B cell (primary cell): ENCODE data around the gene GCDH. TPM values are rescaled to one million over a fixed set of nuclear protein-coding genes. Genes with fewer than 3 reads are reported as not detected.

ENCODE experiments used
- ATAC-seq: fragments of 200-7000 bp; cut with Tn5 transposase; one replicate; pipeline ENCODE4 v1.10.0; 2021; ENCODE audit warnings: low read depth, mild to moderate bottlenecking, moderate number of reproducible peaks, moderate library complexity
- CTCF ChIA-PET: fragments of 350-600 bp; sonication (Branson Sonifier 250); formaldehyde crosslinking; loops from one replicate; lab custom pipeline; 2021; ENCODE audit warnings: antibody characterized with exemption, inconsistent platforms; lab: Charles Lee
- POLR2A ChIA-PET: fragments of 350-600 bp; sonication (Branson Sonifier 250); formaldehyde crosslinking; loops from one replicate; lab custom pipeline; 2021; ENCODE audit warnings: antibody characterized with exemption; lab: Charles Lee
- DNase-seq: peaks from one replicate; pipeline ENCODE4 v3.0.0; 2013
- H2AFZ ChIP-seq: 2 replicates; pipeline ENCODE4 v1.6.1; 2012; ENCODE audit warnings: mild to moderate bottlenecking, low read depth, low read length; ENCODE audit not compliant: insufficient read depth, poor library complexity, severe bottlenecking
- H3K27ac ChIP-seq, 2 donors: 1 replicate in 1 of 2; 2 replicates in 1 of 2; pipeline ENCODE4 v1.5.1; 2012 to 2013; ENCODE audit warnings: low read length in 2 of 2, mild to moderate bottlenecking in 2 of 2, moderate library complexity in 1 of 2
- H3K27me3 ChIP-seq, 4 experiments: fragments of 200-600 bp in 1 of 4; sonication (generic) in 1 of 4; replicated peaks in 1 of 4; 1 replicate in 2 of 4; 2 replicates in 2 of 4; pipeline versions ENCODE4 v1.6.1 to v1.7.0; 2013 to 2016; ENCODE audit warnings: low read length in 3 of 4, mild to moderate bottlenecking in 2 of 4, mixed read lengths in 1 of 4, moderate library complexity in 1 of 4; ENCODE audit not compliant: insufficient read depth in 4 of 4, control insufficient read depth in 3 of 4; ENCODE audit errors: control extremely low read depth in 1 of 4
- H3K36me3 ChIP-seq, 2 experiments: replicated peaks in 1 of 2; 1 replicate in 1 of 2; 2 replicates in 1 of 2; pipeline versions ENCODE4 v1.6.1 to v1.7.1; 2013; ENCODE audit warnings: low read length in 1 of 2; ENCODE audit not compliant: insufficient read depth in 2 of 2, control insufficient read depth in 1 of 2; ENCODE audit errors: control extremely low read depth in 1 of 2, extremely low read depth in 1 of 2
- H3K4me1 ChIP-seq, 2 donors: fragments of 200-600 bp in 1 of 2; sonication (generic) in 1 of 2; 1 replicate in 1 of 2; 2 replicates in 1 of 2; pipeline versions ENCODE4 v1.5.1 to v1.6.1; 2013 to 2017; ENCODE audit warnings: low read length in 2 of 2; ENCODE audit not compliant: control insufficient read depth in 2 of 2, insufficient read depth in 2 of 2
- H3K4me2 ChIP-seq: replicated peaks from 2 replicates; pipeline ENCODE3; 2012; ENCODE audit warnings: mild to moderate bottlenecking, low read depth, low read length; ENCODE audit not compliant: poor library complexity, severe bottlenecking
- H3K4me3 ChIP-seq, 5 experiments: fragments of 200-600 bp in 1 of 5; sonication (generic) in 1 of 5; 1 replicate in 3 of 5; 2 replicates in 2 of 5; pipeline versions ENCODE4 v1.5.1 to v1.7.0; 2011 to 2016; ENCODE audit warnings: low read length in 4 of 5, mild to moderate bottlenecking in 4 of 5, low read depth in 2 of 5, control low read depth in 1 of 5, moderate library complexity in 1 of 5; ENCODE audit not compliant: insufficient read depth in 1 of 5; ENCODE audit errors: control extremely low read depth in 1 of 5, extremely low read depth in 1 of 5
- H3K79me2 ChIP-seq: fragments of 200-600 bp; sonication (generic); one replicate; pipeline ENCODE4 v1.6.0; 2016; ENCODE audit warnings: low read length; ENCODE audit not compliant: control insufficient read depth, insufficient read depth
- H3K9ac ChIP-seq: fragments of 200-600 bp; sonication (generic); 2 replicates; pipeline ENCODE4 v1.6.1; 2017; ENCODE audit warnings: mild to moderate bottlenecking, low read length, moderate library complexity
- H3K9me3 ChIP-seq, 3 donors: one replicate each; pipeline versions ENCODE4 v1.6.1 to v1.7.1; 2013; ENCODE audit warnings: low read length in 2 of 3; ENCODE audit not compliant: control insufficient read depth in 2 of 3, insufficient read depth in 1 of 3; ENCODE audit errors: control extremely low read depth in 1 of 3
- H4K20me1 ChIP-seq: 2 replicates; pipeline ENCODE4 v1.6.0; 2012; ENCODE audit warnings: mild to moderate bottlenecking, low read length; ENCODE audit not compliant: insufficient read depth, control insufficient read depth, poor library complexity, severe bottlenecking
- H3K27ac Mint-ChIP-seq: one replicate; pipeline ENCODE4 v1.8.0; 2021; ENCODE audit warnings: mixed read lengths
- H3K27me3 Mint-ChIP-seq: one replicate; pipeline ENCODE4 v1.8.0; 2021; ENCODE audit warnings: mixed read lengths
- H3K4me1 Mint-ChIP-seq: one replicate; pipeline ENCODE4 v1.8.0; 2021; ENCODE audit warnings: mixed read lengths
- H3K4me3 Mint-ChIP-seq: one replicate; pipeline ENCODE4 v1.8.0; 2021; ENCODE audit warnings: mixed read lengths
- H3K9me3 Mint-ChIP-seq: one replicate; pipeline ENCODE4 v1.8.0; 2022; ENCODE audit warnings: mixed read lengths; ENCODE audit not compliant: insufficient read depth
- CTCF ChIP-seq: fragments of 200-600 bp; IDR thresholded peaks from one replicate; pipeline ENCODE4 v1.8.0; 2022; ENCODE audit warnings: antibody characterized with exemption, mild to moderate bottlenecking
- EZH2 ChIP-seq: IDR thresholded peaks from 2 replicates; pipeline ENCODE4 v1.6.1; 2012; ENCODE audit warnings: borderline replicate concordance, low read depth, mild to moderate bottlenecking, moderate library complexity, low read length; ENCODE audit not compliant: insufficient read depth, poor library complexity, severe bottlenecking
- WGBS: methylation state at CpG from one replicate; pipeline ENCODE4 v1.1.5; 2013; ENCODE audit warnings: missing lambda C conversion rate; ENCODE audit not compliant: insufficient coverage; 5-methylcytosine and 5-hydroxymethylcytosine counted together
- intact Hi-C: fragments of 100-400 bp; cut with micrococcal nuclease; formaldehyde crosslinking; loops from one replicate; pipeline ENCODE4 v1.10.0; 2022
- polyA plus RNA-seq: library from polyadenylated mRNA; depleted of rRNA; stranded (reverse); fragments of >200 nt; gene quantifications from 2 replicates; pipeline ENCODE4 v1.2.3, GENCODE V29; 2012
- total RNA-seq, 2 donors: library from RNA; stranded (reverse); fragments of 120-200 nt in 1 of 2; gene quantifications; 1 replicate in 1 of 2; 2 replicates in 1 of 2; pipeline versions ENCODE4 v1.2.3 to v1.2.4, GENCODE V29; 2013 to 2022

Gene GCDH
- total and polyA plus RNA-seq, 2 donors (not counting 1 experiment from before 2014, with no cell fraction given): 48.9 to 61.2 TPM

GRCh38 chr19:12946731-12947496 is 56.0 kb downstream of the GCDH start:
- ChIA-PET POLR2A (interaction anchor here (0.6 to 0.9 kb wide), 2 partner anchors 19 to 147 kb away, joined by 4 to 7 read pairs; no protein-coding TSS in a partner anchor), CTCF (interaction anchor here (1.0 to 1.4 kb wide), 5 partner anchors 8 to 148 kb away, joined by 3 to 5 read pairs (median 3); partner anchors contain the start of gene GADD45GIP1)
- no peaks in the 10 kb centered on the region for H3K27me3 Mint-ChIP-seq
- no peak for ATAC-seq
- TF ChIP-seq CTCF: no peak
- TF ChIP-seq EZH2: no peak
- Histone ChIP-seq H3K4me1 (peaks cover 15 to 32% of the 10 kb centered on the region in 2 donors), H3K79me2 (peaks cover 33% of the 10 kb centered on the region), H3K36me3 (peaks cover 0 to 74% of the 10 kb centered on the region in 2 experiments), H3K4me3 (peak overlapping the region; percentile 55 to 90 (median 61)), H3K9ac (peak overlapping the region; percentile 94), H3K4me2 (peak overlapping the region; percentile 94), H3K9me3 (peaks cover 0 to 7% (median 0%) of the 10 kb centered on the region in 3 donors), H2AFZ (no peak overlapping the region), H3K27me3 (no peaks in the 10 kb centered on the region), H4K20me1 (peaks cover 27% of the 10 kb centered on the region), H3K27ac (peak overlapping the region; percentile 68 to 86)
- WGBS: 96% methylated on average over 4 of the region's 14 CpGs
- H3K9me3 Mint-ChIP-seq: no peaks in the 10 kb centered on the region
- H3K27ac Mint-ChIP-seq: peak overlapping the region; percentile 92
- intact Hi-C loops: no loop called here
- peaks cover 40% of the 10 kb centered on the region for H3K4me1 Mint-ChIP-seq
- peak overlapping the region; percentile 92 for H3K4me3 Mint-ChIP-seq
- no peak for DNase-seq
